HepG2 (cell line): ENCODE measurements around the gene SH2D7. TPM values are rescaled to one million over a fixed set of nuclear protein-coding genes. Genes with fewer than 3 reads are reported as not detected.
A peak's percentile ranks its signal among the peaks of the same experiment; 100 is the strongest.

Source experiments
- ATM ChIP-seq: fragments of 450-650 bp; IDR thresholded peaks from 2 replicates; pipeline ENCODE4 v1.7.1; 2017; ENCODE audit warnings: mild to moderate bottlenecking, borderline replicate concordance
- EED ChIP-seq: sonication (generic); formaldehyde crosslinking; IDR thresholded peaks from 2 replicates; pipeline ENCODE4 v1.5.0; 2020; ENCODE audit warnings: mild to moderate bottlenecking, missing genetic modification reagents
- HOXA5 ChIP-seq: sonication (generic); formaldehyde crosslinking; IDR thresholded peaks from 2 replicates; pipeline ENCODE4 v1.4.0; 2020; ENCODE audit warnings: missing genetic modification reagents
- ISL2 ChIP-seq: sonication (generic); formaldehyde crosslinking; IDR thresholded peaks from 2 replicates; pipeline ENCODE4 v1.5.0; 2020; ENCODE audit warnings: missing genetic modification reagents
- KDM3A ChIP-seq: IDR thresholded peaks from 2 replicates; pipeline ENCODE4 v1.6.1; 2018; ENCODE audit warnings: low read depth, missing compliant biosample characterization
- KLF13 ChIP-seq: sonication (generic); formaldehyde crosslinking; IDR thresholded peaks from 2 replicates; pipeline ENCODE4 v1.4.0; 2020; ENCODE audit warnings: mild to moderate bottlenecking, missing genetic modification reagents
- KLF15 ChIP-seq: sonication (generic); formaldehyde crosslinking; IDR thresholded peaks from 2 replicates; pipeline ENCODE4 v1.8.1; 2023; ENCODE audit warnings: borderline replicate concordance, mild to moderate bottlenecking, inconsistent platforms, missing genetic modification reagents, mixed read lengths
- MBNL3 ChIP-seq: fragments of 250-450 bp; sonication (Bioruptor Pico); conservative IDR thresholded peaks from 2 replicates; pipeline ENCODE4 v1.8.0; 2022; ENCODE audit warnings: mild to moderate bottlenecking, inconsistent platforms
- MIER2 ChIP-seq: IDR thresholded peaks from 2 replicates; pipeline ENCODE4 v1.6.1; 2016; ENCODE audit warnings: missing biosample characterization, missing genetic modification reagents
- MLX ChIP-seq: IDR thresholded peaks from 2 replicates; pipeline ENCODE4 v1.6.1; 2016
- NR2F1 ChIP-seq, 2 experiments: fragments of 450-650 bp in 1 of 2; formaldehyde crosslinking in 1 of 2; IDR thresholded peaks; 2 replicates each; pipeline versions ENCODE4 v1.5.0 to v1.6.1; 2016 to 2020; ENCODE audit warnings: mild to moderate bottlenecking in 1 of 2, missing compliant biosample characterization in 1 of 2, missing genetic modification reagents in 1 of 2, moderate library complexity in 1 of 2
- RELA ChIP-seq: sonication (generic); formaldehyde crosslinking; IDR thresholded peaks from 2 replicates; pipeline ENCODE4 v1.4.0; 2020; ENCODE audit warnings: missing genetic modification reagents
- SP140L ChIP-seq: sonication (generic); formaldehyde crosslinking; IDR thresholded peaks from 2 replicates; pipeline ENCODE4 v1.4.0; 2020; ENCODE audit warnings: missing genetic modification reagents, borderline replicate concordance
- TCF12 ChIP-seq, 2 experiments: fragments of 450-650 bp in 1 of 2; sonication (generic) in 1 of 2; formaldehyde crosslinking in 1 of 2; IDR thresholded peaks; 2 replicates each; pipeline versions ENCODE4 v1.6.1 to v1.8.0; 2017 to 2022; ENCODE audit warnings: antibody characterized with exemption in 1 of 2, mild to moderate bottlenecking in 1 of 2, missing genetic modification reagents in 1 of 2, moderate library complexity in 1 of 2
- YY1 ChIP-seq: IDR thresholded peaks from 2 replicates; pipeline ENCODE4 v1.6.1; 2011; ENCODE audit warnings: low read length, low read depth, moderate library complexity, mild to moderate bottlenecking; ENCODE audit not compliant: insufficient read depth, insufficient replicate concordance
- ZBTB42 ChIP-seq: sonication (generic); formaldehyde crosslinking; IDR thresholded peaks from 2 replicates; pipeline ENCODE4 v1.5.0; 2020; ENCODE audit warnings: mild to moderate bottlenecking, missing genetic modification reagents
- ZNF468 ChIP-seq: sonication (generic); formaldehyde crosslinking; IDR thresholded peaks from 2 replicates; pipeline ENCODE4 v1.8.0; 2022; ENCODE audit warnings: mild to moderate bottlenecking, moderate library complexity, missing genetic modification reagents
- ZNF564 ChIP-seq: sonication (generic); formaldehyde crosslinking; IDR thresholded peaks from 2 replicates; pipeline ENCODE4 v1.8.1; 2023; ENCODE audit warnings: mild to moderate bottlenecking, missing genetic modification reagents
- ZNF781 ChIP-seq: sonication (generic); formaldehyde crosslinking; IDR thresholded peaks from 2 replicates; pipeline ENCODE4 v1.5.1; 2020; ENCODE audit warnings: borderline replicate concordance, mild to moderate bottlenecking, missing genetic modification reagents; ENCODE audit errors: not compliant biosample characterization
- polyA plus RNA-seq, 8 experiments: library from polyadenylated mRNA; depleted of rRNA in 3 of 8; stranded (reverse) in 7 of 8; unstranded in 1 of 8; fragments of >200 nt; fragmentation: Illumina TruSeq in 4 of 8; extraction: Trizol in 4 of 8; gene quantifications; 2 replicates each; pipeline versions ENCODE4 v1.2.1 to v1.2.3, GENCODE V29; 2011 to 2016; ENCODE audit warnings: low read depth in 4 of 8, missing spikeins in 1 of 8, mixed read lengths in 1 of 8; ENCODE audit not compliant: insufficient read depth in 1 of 8
- total RNA-seq, 5 experiments: library from RNA; depleted of rRNA; stranded (reverse); fragments of >200 nt; fragmentation: Illumina TruSeq; extraction: Trizol; gene quantifications; 2 replicates each; pipeline ENCODE4 v1.2.3, GENCODE V29; 2016; ENCODE audit warnings: low read depth in 1 of 5
- TF ChIP-seq, protein P1 (sequence below): IDR thresholded peaks from 2 replicates; pipeline ENCODE4 v1.6.1; 2012; ENCODE audit warnings: low read depth, low read length, improper control_type of control experiment
- TF ChIP-seq, protein P2 (sequence below): IDR thresholded peaks from 2 replicates; pipeline ENCODE4 v1.6.1; 2016; ENCODE audit warnings: low read depth
- TF ChIP-seq, protein P3 (sequence below): sonication (generic); formaldehyde crosslinking; IDR thresholded peaks from 2 replicates; pipeline ENCODE4 v1.8.0; 2022; ENCODE audit warnings: low read depth, missing genetic modification reagents

SH2D7 gene
- total and polyA plus RNA-seq, 2 of the 13 experiments (the other 11 are each of a cell fraction or from before 2014, with no cell fraction given), result not detected

DNA sequence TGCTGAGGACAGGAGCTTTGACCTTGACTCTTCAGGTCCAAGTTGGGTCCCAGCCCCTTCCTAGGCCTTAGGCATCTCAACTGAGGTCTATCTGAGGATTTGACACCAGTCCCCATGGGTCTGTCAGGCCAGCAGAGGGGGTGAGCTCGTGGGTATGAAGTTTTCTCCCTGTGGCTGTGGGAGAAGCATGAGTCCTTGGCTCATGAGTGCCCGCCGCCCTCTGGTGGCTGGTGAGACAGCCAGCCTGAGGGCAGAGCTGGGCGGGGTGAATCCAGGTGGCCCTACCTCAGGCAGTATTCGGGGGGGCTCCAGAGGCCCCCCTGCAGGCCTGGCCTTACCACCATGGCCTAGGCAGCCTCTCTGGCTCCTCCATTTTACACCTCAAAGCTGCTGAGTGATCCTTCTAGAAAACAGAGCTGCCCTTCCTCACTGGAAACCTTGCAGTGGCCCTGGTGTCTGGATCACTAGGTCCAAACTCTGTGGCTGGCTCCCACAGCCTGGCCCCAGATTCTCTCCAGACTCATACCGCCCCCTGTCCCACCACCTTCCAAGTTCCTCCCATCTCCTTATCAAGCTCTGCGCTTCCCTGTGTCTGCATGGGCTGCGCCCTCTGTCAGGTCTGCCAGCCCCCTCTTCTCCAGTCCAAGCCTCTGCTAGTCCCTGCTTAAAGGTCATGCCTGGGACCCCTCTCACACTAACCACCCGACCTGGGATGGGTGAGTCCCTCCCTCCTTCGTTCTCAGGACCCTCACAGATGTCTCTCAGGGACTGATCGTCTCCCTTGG, 16.1 kb downstream of the SH2D7 start (continued):
- TF ChIP-seq, protein P1, sequence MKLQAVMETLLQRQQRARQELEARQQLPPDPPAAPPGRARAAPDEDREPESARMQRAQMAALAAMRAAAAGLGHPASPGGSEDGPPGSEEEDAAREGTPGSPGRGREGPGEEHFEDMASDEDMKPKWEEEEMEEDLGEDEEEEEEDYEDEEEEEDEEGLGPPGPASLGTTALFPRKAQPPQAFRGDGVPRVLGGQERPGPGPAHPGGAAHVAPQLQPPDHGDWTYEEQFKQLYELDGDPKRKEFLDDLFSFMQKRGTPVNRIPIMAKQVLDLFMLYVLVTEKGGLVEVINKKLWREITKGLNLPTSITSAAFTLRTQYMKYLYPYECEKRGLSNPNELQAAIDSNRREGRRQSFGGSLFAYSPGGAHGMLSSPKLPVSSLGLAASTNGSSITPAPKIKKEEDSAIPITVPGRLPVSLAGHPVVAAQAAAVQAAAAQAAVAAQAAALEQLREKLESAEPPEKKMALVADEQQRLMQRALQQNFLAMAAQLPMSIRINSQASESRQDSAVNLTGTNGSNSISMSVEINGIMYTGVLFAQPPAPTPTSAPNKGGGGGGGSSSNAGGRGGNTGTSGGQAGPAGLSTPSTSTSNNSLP, result no peak
- TF ChIP-seq HOXA5 (CRISPR knock-in tag) (no peak), ZNF564 (CRISPR knock-in tag) (no peak), KLF15 (CRISPR knock-in tag) (no peak), ZBTB42 (no peak), MLX (CRISPR knock-in tag) (no peak), MBNL3 (CRISPR knock-in tag) (no peak), ZNF781 (CRISPR knock-in tag) (no peak), EED (no peak), ZNF468 (no peak), MIER2 (CRISPR knock-in tag) (peak; percentile 66; the same call in 1 of the 2 replicates), KLF13 (no peak), ATM (no peak), NR2F1 (CRISPR knock-in tag; IDR thresholded peaks at IDR 0.05) (no peak), ISL2 (CRISPR knock-in tag) (no peak), SP140L (CRISPR knock-in tag) (no peak), RELA (CRISPR knock-in tag) (no peak), TCF12 (IDR thresholded peaks at IDR 0.05) (no peak), TCF12 (CRISPR knock-in tag; IDR thresholded peaks at IDR 0.05) (no peak), YY1 (peak; percentile 48), KDM3A (0 out of 2 replicates have a peak, but pooled peaks have one; percentile 21)
- TF ChIP-seq, protein P2, sequence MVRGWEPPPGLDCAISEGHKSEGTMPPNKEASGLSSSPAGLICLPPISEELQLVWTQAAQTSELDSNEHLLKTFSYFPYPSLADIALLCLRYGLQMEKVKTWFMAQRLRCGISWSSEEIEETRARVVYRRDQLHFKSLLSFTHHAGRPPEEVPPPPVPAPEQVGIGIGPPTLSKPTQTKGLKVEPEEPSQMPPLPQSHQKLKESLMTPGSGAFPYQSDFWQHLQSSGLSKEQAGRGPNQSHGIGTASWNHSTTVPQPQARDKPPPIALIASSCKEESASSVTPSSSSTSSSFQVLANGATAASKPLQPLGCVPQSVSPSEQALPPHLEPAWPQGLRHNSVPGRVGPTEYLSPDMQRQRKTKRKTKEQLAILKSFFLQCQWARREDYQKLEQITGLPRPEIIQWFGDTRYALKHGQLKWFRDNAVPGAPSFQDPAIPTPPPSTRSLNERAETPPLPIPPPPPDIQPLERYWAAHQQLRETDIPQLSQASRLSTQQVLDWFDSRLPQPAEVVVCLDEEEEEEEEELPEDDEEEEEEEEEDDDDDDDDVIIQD (CRISPR knock-in tag), result no peak
- TF ChIP-seq, protein P3, sequence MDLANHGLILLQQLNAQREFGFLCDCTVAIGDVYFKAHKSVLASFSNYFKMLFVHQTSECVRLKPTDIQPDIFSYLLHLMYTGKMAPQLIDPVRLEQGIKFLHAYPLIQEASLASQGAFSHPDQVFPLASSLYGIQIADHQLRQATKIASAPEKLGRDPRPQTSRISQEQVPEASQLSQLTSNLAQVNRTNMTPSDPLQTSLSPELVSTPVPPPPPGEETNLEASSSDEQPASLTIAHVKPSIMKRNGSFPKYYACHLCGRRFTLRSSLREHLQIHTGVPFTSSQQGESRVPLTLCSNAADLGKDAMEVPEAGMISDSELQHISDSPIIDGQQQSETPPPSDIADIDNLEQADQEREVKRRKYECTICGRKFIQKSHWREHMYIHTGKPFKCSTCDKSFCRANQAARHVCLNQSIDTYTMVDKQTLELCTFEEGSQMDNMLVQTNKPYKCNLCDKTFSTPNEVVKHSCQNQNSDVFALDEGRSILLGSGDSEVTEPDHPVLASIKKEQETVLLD (CRISPR knock-in tag), result no peak
